ENCODE data around the gene IGFN1. TPM values are rescaled to one million over a fixed set of nuclear protein-coding genes. Genes with fewer than 3 reads are reported as not detected.

The IGFN1 gene
- total and polyA plus RNA-seq, 9 of the 15 experiments (the other 6 are each of a cell fraction or from before 2014, with no cell fraction given) = 0.04 TPM; not detected in 8

DNA sequence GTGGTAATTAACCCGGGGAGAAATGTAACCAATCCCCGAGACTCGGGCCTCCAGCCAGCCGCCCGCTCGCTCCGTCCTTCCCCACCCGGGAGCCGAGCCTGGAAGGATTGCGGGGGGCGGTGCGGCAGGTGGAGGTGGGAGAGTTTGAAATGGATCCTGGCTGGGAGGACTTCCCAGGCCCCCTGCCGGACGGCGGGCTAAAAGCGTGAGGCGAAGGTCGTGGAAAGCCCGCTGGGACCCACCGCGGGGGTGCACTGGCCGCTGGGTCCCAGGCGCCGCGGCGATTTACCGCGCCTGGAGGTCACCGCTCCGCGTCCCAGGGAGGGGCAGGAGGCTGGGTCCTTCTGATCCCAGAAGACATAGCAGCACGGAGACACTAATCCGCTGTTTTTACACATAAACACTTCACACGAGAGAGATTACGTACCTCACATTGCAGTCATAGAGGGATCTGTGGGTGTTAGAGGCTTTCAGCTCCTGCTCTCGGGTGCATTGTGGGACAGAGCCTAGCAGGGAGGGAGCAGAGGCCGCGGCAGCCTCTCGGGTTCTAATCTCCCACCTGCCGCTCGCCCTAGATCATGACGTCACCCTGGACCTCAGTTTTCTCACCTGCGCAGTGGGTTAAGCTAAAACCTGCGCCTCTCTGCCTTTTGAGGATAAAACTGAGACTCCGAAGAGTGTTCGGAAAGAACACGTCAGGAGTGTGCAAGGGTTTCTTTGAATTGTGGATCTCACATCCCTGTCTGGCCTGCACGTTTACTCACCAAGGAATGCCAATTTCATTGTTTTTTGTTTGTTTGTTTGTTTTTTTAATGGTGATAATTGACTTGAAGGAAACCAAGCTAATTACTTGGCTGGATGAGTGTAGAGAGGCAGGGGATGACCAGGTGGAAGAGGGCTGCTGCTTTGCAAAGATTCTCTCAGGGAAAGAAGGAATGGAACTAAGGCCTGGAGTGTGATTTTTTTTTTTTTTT lies 19.3 kb upstream of the IGFN1 start (continued):
- TF ChIP-seq, protein P1, sequence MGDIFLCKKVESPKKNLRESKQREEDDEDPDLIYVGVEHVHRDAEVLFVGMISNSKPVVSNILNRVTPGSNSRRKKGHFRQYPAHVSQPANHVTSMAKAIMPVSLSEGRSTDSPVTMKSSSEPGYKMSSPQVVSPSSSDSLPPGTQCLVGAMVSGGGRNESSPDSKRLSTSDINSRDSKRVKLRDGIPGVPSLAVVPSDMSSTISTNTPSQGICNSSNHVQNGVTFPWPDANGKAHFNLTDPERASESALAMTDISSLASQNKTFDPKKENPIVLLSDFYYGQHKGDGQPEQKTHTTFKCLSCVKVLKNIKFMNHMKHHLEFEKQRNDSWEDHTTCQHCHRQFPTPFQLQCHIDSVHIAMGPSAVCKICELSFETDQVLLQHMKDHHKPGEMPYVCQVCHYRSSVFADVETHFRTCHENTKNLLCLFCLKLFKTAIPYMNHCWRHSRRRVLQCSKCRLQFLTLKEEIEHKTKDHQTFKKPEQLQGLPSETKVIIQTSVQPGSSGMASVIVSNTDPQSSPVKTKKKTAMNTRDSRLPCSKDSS (IDR thresholded peaks at IDR 0.05; ENCODE audit: low read depth, partially characterized antibody) = no peak
- TF ChIP-seq, protein P2, sequence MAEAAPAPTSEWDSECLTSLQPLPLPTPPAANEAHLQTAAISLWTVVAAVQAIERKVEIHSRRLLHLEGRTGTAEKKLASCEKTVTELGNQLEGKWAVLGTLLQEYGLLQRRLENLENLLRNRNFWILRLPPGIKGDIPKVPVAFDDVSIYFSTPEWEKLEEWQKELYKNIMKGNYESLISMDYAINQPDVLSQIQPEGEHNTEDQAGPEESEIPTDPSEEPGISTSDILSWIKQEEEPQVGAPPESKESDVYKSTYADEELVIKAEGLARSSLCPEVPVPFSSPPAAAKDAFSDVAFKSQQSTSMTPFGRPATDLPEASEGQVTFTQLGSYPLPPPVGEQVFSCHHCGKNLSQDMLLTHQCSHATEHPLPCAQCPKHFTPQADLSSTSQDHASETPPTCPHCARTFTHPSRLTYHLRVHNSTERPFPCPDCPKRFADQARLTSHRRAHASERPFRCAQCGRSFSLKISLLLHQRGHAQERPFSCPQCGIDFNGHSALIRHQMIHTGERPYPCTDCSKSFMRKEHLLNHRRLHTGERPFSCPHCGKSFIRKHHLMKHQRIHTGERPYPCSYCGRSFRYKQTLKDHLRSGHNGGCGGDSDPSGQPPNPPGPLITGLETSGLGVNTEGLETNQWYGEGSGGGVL (CRISPR knock-in tag; IDR thresholded peaks at IDR 0.05) = no peak
- no peak for TF ChIP-seq RAD51 (IDR thresholded peaks at IDR 0.05; ENCODE audit: borderline replicate concordance, low read depth)
- TF ChIP-seq, protein P3, sequence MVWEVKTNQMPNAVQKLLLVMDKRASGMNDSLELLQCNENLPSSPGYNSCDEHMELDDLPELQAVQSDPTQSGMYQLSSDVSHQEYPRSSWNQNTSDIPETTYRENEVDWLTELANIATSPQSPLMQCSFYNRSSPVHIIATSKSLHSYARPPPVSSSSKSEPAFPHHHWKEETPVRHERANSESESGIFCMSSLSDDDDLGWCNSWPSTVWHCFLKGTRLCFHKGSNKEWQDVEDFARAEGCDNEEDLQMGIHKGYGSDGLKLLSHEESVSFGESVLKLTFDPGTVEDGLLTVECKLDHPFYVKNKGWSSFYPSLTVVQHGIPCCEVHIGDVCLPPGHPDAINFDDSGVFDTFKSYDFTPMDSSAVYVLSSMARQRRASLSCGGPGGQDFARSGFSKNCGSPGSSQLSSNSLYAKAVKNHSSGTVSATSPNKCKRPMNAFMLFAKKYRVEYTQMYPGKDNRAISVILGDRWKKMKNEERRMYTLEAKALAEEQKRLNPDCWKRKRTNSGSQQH (CRISPR knock-in tag; IDR thresholded peaks at IDR 0.05) = no peak
- TF ChIP-seq, protein P4, sequence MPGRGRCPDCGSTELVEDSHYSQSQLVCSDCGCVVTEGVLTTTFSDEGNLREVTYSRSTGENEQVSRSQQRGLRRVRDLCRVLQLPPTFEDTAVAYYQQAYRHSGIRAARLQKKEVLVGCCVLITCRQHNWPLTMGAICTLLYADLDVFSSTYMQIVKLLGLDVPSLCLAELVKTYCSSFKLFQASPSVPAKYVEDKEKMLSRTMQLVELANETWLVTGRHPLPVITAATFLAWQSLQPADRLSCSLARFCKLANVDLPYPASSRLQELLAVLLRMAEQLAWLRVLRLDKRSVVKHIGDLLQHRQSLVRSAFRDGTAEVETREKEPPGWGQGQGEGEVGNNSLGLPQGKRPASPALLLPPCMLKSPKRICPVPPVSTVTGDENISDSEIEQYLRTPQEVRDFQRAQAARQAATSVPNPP (IDR thresholded peaks at IDR 0.05; ENCODE audit: borderline replicate concordance, insufficient read depth, insufficient read length) = no peak
- TF ChIP-seq EWSR1 (IDR thresholded peaks at IDR 0.05; ENCODE audit: borderline replicate concordance, low read depth, partially characterized antibody) = no peak
- no peak for TF ChIP-seq ZNF133 (CRISPR knock-in tag; IDR thresholded peaks at IDR 0.05)
- TF ChIP-seq, protein P5, sequence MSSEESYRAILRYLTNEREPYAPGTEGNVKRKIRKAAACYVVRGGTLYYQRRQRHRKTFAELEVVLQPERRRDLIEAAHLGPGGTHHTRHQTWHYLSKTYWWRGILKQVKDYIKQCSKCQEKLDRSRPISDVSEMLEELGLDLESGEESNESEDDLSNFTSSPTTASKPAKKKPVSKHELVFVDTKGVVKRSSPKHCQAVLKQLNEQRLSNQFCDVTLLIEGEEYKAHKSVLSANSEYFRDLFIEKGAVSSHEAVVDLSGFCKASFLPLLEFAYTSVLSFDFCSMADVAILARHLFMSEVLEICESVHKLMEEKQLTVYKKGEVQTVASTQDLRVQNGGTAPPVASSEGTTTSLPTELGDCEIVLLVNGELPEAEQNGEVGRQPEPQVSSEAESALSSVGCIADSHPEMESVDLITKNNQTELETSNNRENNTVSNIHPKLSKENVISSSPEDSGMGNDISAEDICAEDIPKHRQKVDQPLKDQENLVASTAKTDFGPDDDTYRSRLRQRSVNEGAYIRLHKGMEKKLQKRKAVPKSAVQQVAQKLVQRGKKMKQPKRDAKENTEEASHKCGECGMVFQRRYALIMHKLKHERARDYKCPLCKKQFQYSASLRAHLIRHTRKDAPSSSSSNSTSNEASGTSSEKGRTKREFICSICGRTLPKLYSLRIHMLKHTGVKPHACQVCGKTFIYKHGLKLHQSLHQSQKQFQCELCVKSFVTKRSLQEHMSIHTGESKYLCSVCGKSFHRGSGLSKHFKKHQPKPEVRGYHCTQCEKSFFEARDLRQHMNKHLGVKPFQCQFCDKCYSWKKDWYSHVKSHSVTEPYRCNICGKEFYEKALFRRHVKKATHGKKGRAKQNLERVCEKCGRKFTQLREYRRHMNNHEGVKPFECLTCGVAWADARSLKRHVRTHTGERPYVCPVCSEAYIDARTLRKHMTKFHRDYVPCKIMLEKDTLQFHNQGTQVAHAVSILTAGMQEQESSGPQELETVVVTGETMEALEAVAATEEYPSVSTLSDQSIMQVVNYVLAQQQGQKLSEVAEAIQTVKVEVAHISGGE (CRISPR knock-in tag; IDR thresholded peaks at IDR 0.05) = no peak
- TF ChIP-seq ZNF707 (CRISPR knock-in tag; conservative IDR thresholded peaks at IDR 0.05) = no peak
- no peak for TF ChIP-seq CHD1 (IDR thresholded peaks at IDR 0.05; ENCODE audit: low read length)
- peak; percentile 29; the same call in 1 of the 2 replicates for TF ChIP-seq RB1 (IDR thresholded peaks at IDR 0.05; ENCODE audit: low read depth)
- TF ChIP-seq RBM22 (IDR thresholded peaks at IDR 0.05; ENCODE audit: low read depth, low read length, poor library complexity, severe bottlenecking) = peak; percentile 46

Data from K562 (cell line).